Left ventricle myocardium inferior (tissue), 1 donor: ENCODE data around the gene FGFBP1. TPM values are rescaled to one million over a fixed set of nuclear protein-coding genes. Genes with fewer than 3 reads are reported as not detected.
"Not testable (repeated sequence)": the region's sequence is repeated elsewhere in the genome, so short reads cannot be mapped to it uniquely, and the experiment has no call there.

Experiments
- DNase-seq: peaks from one replicate; pipeline ENCODE4 v3.0.0-alpha.2; 2020
- H3K27ac ChIP-seq: fragments of 200-600 bp; replicated peaks from 2 replicates; pipeline ENCODE4 v1.8.0; 2021
- H3K27me3 ChIP-seq: fragments of 200-600 bp; 2 replicates; pipeline ENCODE4 v1.8.0; 2021; ENCODE audit warnings: low read depth
- H3K36me3 ChIP-seq: fragments of 200-600 bp; 2 replicates; pipeline ENCODE4 v1.8.0; 2021
- H3K4me1 ChIP-seq: fragments of 200-600 bp; 2 replicates; pipeline ENCODE4 v1.8.0; 2021
- H3K4me3 ChIP-seq: fragments of 200-600 bp; 2 replicates; pipeline ENCODE4 v1.8.0; 2021; ENCODE audit warnings: mild to moderate bottlenecking, moderate library complexity
- H3K9me3 ChIP-seq: fragments of 200-600 bp; replicated peaks from 2 replicates; pipeline ENCODE4 v1.8.0; 2021
- intact Hi-C: fragments of 100-400 bp; cut with micrococcal nuclease; formaldehyde crosslinking; loops from one replicate; pipeline ENCODE4 v1.11.0; 2022
- total RNA-seq: library from RNA; stranded (reverse); fragmentation: NEBNext Ultra II Directional; extraction: Animal tissue kit (Norgen Biotek cat#: 25700); gene quantifications from one replicate; pipeline ENCODE4 v1.2.1, GENCODE V29; 2021
- TF ChIP-seq, protein P1 (sequence below): fragments of 200-600 bp; IDR thresholded peaks from 2 replicates; pipeline ENCODE4 v1.8.0; 2021; ENCODE audit warnings: antibody characterized with exemption, mild to moderate bottlenecking, borderline replicate concordance
- donor health status: DM: no; HTN: yes; CAD: no; lungs with severe emphysema.

The FGFBP1 gene
- total RNA-seq, 1 donor from 2014 or later = not detected

DNA sequence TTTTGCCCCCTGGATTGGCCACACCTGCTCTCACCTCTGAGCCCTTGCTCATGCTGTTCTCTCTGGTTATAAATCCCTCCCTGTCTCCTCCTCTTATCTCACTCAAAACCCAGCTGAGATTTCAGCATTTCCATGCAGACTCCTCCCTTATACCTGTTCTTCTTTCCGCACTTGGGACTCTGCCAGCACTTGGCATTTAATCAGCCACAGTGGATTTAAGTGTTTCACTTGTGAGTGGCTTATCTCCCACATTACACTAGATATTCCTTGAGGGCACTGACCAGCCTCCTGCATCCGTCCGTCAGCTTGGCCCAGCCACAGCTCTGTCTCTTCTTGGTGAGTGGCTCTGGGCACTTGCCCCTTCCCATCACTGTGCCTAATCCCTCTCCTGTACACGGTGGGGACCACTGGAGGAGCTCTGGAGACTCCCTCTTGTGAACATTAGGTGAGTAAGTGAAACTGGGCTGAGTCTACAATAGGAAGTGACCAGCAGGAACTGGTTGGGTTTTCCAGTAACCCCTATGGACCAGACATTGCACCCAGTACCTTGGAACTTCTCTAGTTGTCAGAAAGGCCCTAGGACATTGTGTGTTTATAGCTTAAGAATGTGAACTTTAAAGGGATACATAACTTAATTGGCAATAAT, 19.9 kb downstream of the FGFBP1 start:
- no peak for DNase-seq
- no peaks in the 10 kb centered on the region for H3K9me3 ChIP-seq
- no peaks in the 10 kb centered on the region for H3K36me3 ChIP-seq
- no peak overlapping the region for H3K27ac ChIP-seq
- H3K27me3 ChIP-seq = peaks cover 60% of the 10 kb centered on the region
- H3K4me1 ChIP-seq = no peaks in the 10 kb centered on the region
- no peak overlapping the region for H3K4me3 ChIP-seq
- TF ChIP-seq, protein P1, sequence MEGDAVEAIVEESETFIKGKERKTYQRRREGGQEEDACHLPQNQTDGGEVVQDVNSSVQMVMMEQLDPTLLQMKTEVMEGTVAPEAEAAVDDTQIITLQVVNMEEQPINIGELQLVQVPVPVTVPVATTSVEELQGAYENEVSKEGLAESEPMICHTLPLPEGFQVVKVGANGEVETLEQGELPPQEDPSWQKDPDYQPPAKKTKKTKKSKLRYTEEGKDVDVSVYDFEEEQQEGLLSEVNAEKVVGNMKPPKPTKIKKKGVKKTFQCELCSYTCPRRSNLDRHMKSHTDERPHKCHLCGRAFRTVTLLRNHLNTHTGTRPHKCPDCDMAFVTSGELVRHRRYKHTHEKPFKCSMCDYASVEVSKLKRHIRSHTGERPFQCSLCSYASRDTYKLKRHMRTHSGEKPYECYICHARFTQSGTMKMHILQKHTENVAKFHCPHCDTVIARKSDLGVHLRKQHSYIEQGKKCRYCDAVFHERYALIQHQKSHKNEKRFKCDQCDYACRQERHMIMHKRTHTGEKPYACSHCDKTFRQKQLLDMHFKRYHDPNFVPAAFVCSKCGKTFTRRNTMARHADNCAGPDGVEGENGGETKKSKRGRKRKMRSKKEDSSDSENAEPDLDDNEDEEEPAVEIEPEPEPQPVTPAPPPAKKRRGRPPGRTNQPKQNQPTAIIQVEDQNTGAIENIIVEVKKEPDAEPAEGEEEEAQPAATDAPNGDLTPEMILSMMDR = no peak
- intact Hi-C loops = no loop called here

DNA sequence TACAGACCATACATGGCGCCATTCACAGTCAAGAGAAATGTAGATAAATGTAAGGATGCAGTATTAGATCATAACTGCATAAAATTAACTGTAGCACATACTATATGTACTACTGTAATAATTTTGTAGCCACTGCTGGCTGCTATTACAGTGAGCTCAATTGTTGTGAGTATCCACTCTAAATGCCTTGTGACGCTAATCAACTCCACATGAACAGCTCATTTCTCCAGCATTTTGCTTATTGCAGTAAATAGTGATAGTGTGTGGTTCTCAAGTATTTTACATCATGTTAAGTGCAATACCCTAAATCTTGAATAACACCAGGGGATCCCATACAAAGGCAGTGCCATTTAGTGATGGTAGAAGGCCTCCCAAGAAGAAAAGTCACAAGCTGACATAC, 21.2 kb downstream of the FGFBP1 start:
- H3K27ac ChIP-seq = no peak overlapping the region
- no peak overlapping the region for H3K4me3 ChIP-seq
- intact Hi-C loops = no loop called here
- no peaks in the 10 kb centered on the region for H3K36me3 ChIP-seq
- DNase-seq = no peak
- no peaks in the 10 kb centered on the region for H3K9me3 ChIP-seq
- H3K27me3 ChIP-seq = peaks cover 65% of the 10 kb centered on the region
- H3K4me1 ChIP-seq = no peaks in the 10 kb centered on the region
- TF ChIP-seq, protein P1 = no peak

DNA sequence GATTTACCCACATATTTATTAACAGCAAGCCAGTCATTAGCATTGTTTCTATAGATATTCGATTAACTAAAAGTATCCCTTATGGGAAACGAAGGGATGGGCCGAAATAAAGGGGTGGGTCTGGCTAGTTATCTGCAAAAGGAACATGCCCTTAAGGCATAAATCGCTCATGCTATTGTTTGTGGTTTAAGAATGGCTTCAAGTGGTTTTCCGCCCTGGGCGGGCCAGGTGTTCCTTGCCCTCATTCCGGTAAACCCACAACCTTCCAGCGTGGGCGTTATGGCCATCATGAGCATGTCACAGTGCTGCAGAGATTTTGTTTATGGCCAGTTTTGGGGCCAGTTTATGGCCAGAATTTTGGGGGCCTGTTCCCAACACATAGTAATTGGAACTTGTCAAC, 22.2 kb downstream of the FGFBP1 start:
- H3K9me3 ChIP-seq, H3K36me3 ChIP-seq, H3K4me3 ChIP-seq, intact Hi-C loops, DNase-seq, H3K27ac ChIP-seq, H3K4me1 ChIP-seq: not testable (repeated sequence)
- H3K27me3 ChIP-seq = peaks cover 71% of the 10 kb centered on the region

DNA sequence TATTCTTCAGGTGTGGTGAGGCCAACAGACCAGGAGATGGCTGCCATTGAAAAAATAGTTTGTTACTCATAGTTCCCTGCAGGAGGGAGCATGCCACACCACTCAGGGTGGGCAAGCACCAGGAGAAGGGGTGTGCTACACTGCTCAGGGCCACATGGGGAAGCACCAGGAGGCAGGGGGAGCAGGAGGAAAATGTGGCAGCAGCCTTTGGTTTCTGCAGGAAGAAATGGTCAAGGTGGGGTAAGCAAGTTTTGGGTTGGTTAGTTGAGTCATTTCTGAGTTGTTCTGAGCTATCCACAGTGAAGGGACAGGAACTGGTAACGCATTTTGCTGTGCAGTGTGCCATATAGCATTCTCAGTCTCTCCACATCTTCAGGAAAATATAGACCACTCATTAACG, 23.8 kb downstream of the FGFBP1 start:
- TF ChIP-seq, protein P1 = no peak
- H3K4me3 ChIP-seq = no peak overlapping the region

DNA sequence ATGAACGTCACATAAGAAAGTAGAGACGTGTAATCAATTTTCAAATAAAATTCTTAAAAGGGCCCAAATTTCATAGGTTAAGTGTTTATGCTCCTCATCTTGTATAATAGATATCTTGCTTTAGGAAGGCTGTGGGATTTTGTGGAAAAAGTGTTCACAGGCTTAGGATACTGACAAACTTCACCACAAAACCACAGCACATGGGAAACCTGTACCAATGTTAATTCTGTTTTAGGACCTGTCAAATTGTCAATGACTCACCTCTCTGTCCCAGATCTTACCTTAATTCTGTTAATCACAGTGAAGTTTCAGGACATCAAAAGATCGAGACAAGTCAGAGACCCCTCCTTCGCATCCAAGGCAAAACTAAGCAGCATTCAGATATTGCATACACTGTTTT, 24.2 kb downstream of the FGFBP1 start:
- TF ChIP-seq, protein P1 = no peak
- Histone ChIP-seq H3K27me3 (peaks cover 68% of the 10 kb centered on the region), H3K4me3 (no peak overlapping the region), H3K36me3 (no peaks in the 10 kb centered on the region), H3K4me1 (no peaks in the 10 kb centered on the region), H3K9me3 (no peaks in the 10 kb centered on the region), H3K27ac (no peak overlapping the region)
- no peak for DNase-seq
- intact Hi-C loops = no loop called here

More for the DNA sequence above, 23.8 kb downstream of the FGFBP1 start:
- no peaks in the 10 kb centered on the region for H3K36me3 ChIP-seq
- H3K9me3 ChIP-seq = no peaks in the 10 kb centered on the region
- H3K4me1 ChIP-seq = no peaks in the 10 kb centered on the region
- H3K27ac ChIP-seq = no peak overlapping the region
- DNase-seq = no peak
- intact Hi-C loops = no loop called here
- peaks cover 70% of the 10 kb centered on the region for H3K27me3 ChIP-seq

DNA sequence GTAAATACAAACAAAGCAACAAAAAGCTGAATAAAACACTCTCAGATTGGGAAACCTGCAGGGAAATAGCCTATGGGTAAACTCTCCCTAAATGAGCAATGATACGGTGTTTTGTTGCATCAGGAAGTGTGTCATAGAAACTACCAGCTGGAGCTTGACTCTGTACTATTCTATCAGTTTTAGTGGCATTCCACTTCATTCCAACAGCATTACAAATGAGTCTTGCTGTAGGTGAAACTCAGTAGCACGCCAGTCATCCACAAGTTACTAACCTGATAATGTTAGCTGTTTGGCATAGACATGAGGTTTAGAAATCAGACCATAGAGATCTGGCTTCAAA, 24.9 kb downstream of the FGFBP1 start:
- H3K27ac ChIP-seq = no peak overlapping the region
- no peaks in the 10 kb centered on the region for H3K9me3 ChIP-seq
- H3K4me3 ChIP-seq = no peak overlapping the region
- H3K36me3 ChIP-seq = no peaks in the 10 kb centered on the region
- H3K27me3 ChIP-seq = peaks cover 61% of the 10 kb centered on the region
- no peak for DNase-seq
- no peaks in the 10 kb centered on the region for H3K4me1 ChIP-seq
- intact Hi-C loops = no loop called here
- TF ChIP-seq, protein P1 = no peak
